NCI-H1048 (cell line): Measurements from ENCODE around the gene IFNA5.

Source experiments
- DNase-seq: peaks from one replicate; lab custom pipeline; 2025; lab: John Stamatoyannopoulos, UW

Gene IFNA5

GRCh38 chr9:21294364-21294774 lies 10.7 kb downstream of the IFNA5 start:
- DNase-seq, result no peak

GRCh38 chr9:21289848-21290247 lies 15.3 kb downstream of the IFNA5 start:
- no peak for DNase-seq

GRCh38 chr9:21287280-21287679 lies 17.8 kb downstream of the IFNA5 start:
- no peak for DNase-seq

- DNase-seq, result no peak
These were observed 18.5 kb downstream of the IFNA5 start for GRCh38 chr9:21286659-21287058.

- DNase-seq, result no peak
These were observed 19.0 kb downstream of the IFNA5 start for GRCh38 chr9:21286099-21286498.

- DNase-seq, result no peak
These were observed 23.8 kb downstream of the IFNA5 start for GRCh38 chr9:21281275-21281674.

GRCh38 chr9:21268347-21268657 lies 36.8 kb downstream of the IFNA5 start:
- DNase-seq, result no peak

GRCh38 chr9:21267485-21268346 lies 37.4 kb downstream of the IFNA5 start:
- no peak for DNase-seq

GRCh38 chr9:21266733-21267484 lies 38.2 kb downstream of the IFNA5 start:
- no peak for DNase-seq

- DNase-seq, result no peak
These were observed 39.5 kb downstream of the IFNA5 start for GRCh38 chr9:21265421-21266189.

GRCh38 chr9:21255538-21256212 lies 49.4 kb downstream of the IFNA5 start:
- no peak for DNase-seq
